ENCODE results near the gene TMEM19.

DNA sequence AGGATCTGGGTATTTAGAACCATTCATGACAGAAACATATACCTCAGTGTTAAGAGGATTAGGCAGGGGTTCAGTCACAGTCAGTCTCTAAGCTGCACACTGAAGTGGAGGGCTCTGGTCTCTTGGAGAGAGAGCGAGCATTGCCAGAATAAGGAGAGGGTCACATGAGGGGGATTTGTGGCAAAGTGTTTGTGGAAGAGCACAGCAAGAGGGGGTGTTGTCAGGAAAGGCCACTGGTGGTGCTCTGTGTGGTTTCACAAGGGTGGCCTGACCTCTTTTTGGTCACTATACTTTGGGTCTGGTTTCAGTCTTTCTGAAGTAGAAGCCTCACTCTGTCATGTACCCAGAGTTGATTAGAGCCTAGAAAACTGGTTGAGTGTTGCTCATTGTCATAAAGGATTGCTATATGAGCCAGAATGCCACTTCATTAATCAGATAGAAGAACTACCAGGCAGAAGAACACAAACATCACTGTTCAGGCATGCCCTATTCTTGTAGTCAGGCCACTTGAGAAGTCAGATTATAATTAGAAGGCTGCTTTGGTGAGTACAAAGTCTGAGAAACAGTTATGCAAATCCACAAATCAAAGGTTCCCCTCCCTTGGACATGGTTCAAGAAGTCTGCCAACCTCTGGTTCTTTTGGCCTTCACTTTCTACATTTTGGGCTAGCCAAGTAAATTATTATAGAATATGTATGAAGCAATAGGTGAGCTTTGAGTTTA, 8.4 kb downstream of the TMEM19 start:
- TF ChIP-seq EZH2 (IDR thresholded peaks at IDR 0.05; ENCODE audit: low read depth): no peak
- TF ChIP-seq, protein P1, sequence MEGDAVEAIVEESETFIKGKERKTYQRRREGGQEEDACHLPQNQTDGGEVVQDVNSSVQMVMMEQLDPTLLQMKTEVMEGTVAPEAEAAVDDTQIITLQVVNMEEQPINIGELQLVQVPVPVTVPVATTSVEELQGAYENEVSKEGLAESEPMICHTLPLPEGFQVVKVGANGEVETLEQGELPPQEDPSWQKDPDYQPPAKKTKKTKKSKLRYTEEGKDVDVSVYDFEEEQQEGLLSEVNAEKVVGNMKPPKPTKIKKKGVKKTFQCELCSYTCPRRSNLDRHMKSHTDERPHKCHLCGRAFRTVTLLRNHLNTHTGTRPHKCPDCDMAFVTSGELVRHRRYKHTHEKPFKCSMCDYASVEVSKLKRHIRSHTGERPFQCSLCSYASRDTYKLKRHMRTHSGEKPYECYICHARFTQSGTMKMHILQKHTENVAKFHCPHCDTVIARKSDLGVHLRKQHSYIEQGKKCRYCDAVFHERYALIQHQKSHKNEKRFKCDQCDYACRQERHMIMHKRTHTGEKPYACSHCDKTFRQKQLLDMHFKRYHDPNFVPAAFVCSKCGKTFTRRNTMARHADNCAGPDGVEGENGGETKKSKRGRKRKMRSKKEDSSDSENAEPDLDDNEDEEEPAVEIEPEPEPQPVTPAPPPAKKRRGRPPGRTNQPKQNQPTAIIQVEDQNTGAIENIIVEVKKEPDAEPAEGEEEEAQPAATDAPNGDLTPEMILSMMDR (conservative IDR thresholded peaks at IDR 0.05): no peak
